Astrocyte (in vitro differentiated cells and primary cell): ENCODE data around the gene BEST2.

Experiments
- EZH2 ChIP-seq: IDR thresholded peaks from 2 replicates; pipeline ENCODE4 v1.6.1; 2012; ENCODE audit warnings: mild to moderate bottlenecking, low read length, inconsistent platforms; ENCODE audit not compliant: insufficient read depth
- TF ChIP-seq, protein P1 (sequence below): IDR thresholded peaks from 2 replicates; pipeline ENCODE4 v1.5.1; 2011; ENCODE audit warnings: low read depth, mild to moderate bottlenecking, inconsistent platforms, low read length, moderate library complexity; ENCODE audit not compliant: insufficient read depth

DNA sequence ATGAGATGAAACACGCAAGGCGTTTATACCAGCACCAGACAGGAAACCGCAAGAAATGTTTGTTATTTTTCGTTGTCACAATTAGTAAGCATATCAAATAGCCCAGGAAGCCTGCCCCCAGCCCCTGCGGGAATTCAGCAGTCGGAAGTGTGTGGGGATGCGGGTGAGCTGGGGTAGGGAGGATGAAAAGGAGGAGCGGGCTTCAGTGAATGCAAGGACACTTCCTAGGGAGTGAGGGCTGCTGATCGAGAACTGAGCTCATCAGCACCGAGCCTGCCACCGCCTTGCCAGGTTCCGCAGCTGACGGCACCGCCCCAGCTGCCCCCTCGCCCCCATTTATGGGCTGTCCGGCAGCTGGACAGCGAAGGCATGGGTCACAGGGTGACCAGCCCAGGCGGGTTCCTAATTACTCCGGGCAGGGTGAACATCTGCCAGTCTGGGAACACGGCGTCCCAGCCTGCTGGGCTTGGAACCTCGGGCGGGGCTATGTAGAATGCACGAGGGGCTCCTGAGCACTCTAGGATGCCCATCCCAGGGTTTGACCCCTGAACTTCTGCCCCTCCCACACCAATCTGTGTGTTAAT is 1.6 kb upstream of the BEST2 start:
- TF ChIP-seq, protein P1, sequence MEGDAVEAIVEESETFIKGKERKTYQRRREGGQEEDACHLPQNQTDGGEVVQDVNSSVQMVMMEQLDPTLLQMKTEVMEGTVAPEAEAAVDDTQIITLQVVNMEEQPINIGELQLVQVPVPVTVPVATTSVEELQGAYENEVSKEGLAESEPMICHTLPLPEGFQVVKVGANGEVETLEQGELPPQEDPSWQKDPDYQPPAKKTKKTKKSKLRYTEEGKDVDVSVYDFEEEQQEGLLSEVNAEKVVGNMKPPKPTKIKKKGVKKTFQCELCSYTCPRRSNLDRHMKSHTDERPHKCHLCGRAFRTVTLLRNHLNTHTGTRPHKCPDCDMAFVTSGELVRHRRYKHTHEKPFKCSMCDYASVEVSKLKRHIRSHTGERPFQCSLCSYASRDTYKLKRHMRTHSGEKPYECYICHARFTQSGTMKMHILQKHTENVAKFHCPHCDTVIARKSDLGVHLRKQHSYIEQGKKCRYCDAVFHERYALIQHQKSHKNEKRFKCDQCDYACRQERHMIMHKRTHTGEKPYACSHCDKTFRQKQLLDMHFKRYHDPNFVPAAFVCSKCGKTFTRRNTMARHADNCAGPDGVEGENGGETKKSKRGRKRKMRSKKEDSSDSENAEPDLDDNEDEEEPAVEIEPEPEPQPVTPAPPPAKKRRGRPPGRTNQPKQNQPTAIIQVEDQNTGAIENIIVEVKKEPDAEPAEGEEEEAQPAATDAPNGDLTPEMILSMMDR: no peak
- TF ChIP-seq EZH2: no peak
